Activated naive CD8-positive, alpha-beta T cell (primary cell): ENCODE data around the gene PTPN1.

ENCODE experiments used
- H3K27ac Mint-ChIP-seq: one replicate; pipeline ENCODE4 v1.8.0; 2021; ENCODE audit warnings: mixed read lengths
- H3K27me3 Mint-ChIP-seq: one replicate; pipeline ENCODE4 v1.8.0; 2021; ENCODE audit warnings: mixed read lengths
- H3K36me3 Mint-ChIP-seq: one replicate; pipeline ENCODE4 v1.8.0; 2021; ENCODE audit warnings: mixed read lengths
- H3K4me1 Mint-ChIP-seq: one replicate; pipeline ENCODE4 v1.8.0; 2021; ENCODE audit warnings: low read depth, mixed read lengths
- H3K4me3 Mint-ChIP-seq: one replicate; pipeline ENCODE4 v1.8.0; 2021; ENCODE audit warnings: mild to moderate bottlenecking, mixed read lengths
- H3K9me3 Mint-ChIP-seq: one replicate; pipeline ENCODE4 v1.8.0; 2021; ENCODE audit warnings: low read depth, mixed read lengths

PTPN1 gene

GRCh38 chr20:50545126-50545525, 34.9 kb downstream of the PTPN1 start:
- peaks cover 4% of the 10 kb centered on the region for H3K36me3 Mint-ChIP-seq

GRCh38 chr20:50546729-50547314, 36.6 kb downstream of the PTPN1 start:
- H3K4me1 Mint-ChIP-seq: peaks cover 59% of the 10 kb centered on the region

More at GRCh38 chr20:50545126-50545525, 34.9 kb downstream of the PTPN1 start:
- Mint-ChIP-seq H3K4me3 (no peak overlapping the region), H3K27me3 (no peaks in the 10 kb centered on the region), H3K27ac (peak overlapping the region; percentile 87), H3K4me1 (peaks cover 71% of the 10 kb centered on the region), H3K9me3 (no peaks in the 10 kb centered on the region)

DNA sequence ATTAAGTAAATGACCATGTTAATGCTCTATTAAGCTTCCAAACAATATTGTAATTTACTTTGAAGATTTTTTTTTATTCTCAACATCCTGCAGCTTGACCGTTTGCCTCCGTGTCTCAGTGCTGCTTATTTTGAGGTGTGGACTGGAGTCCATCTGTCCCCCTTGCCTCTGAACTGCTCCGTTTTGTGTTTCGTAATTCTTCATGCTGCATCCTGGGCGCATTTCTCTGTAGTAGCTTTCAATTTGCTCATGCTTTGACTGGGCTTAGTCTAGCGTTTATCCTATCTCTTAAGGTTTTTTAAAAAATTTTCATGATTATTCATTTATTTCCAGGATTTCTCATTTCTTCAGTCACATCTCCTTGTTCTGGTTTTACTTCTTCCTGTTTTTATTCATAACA, 37.8 kb downstream of the PTPN1 start:
- Mint-ChIP-seq H3K27me3 (no peaks in the 10 kb centered on the region), H3K4me3 (no peak overlapping the region), H3K36me3 (peaks cover 4% of the 10 kb centered on the region), H3K27ac (peak overlapping the region; percentile 30), H3K9me3 (no peaks in the 10 kb centered on the region), H3K4me1 (peaks cover 48% of the 10 kb centered on the region)

More at GRCh38 chr20:50546729-50547314, 36.6 kb downstream of the PTPN1 start:
- peak overlapping the region; percentile 87 for H3K27ac Mint-ChIP-seq
- H3K4me3 Mint-ChIP-seq: peak overlapping the region; percentile 54
- H3K27me3 Mint-ChIP-seq: no peaks in the 10 kb centered on the region
- peaks cover 4% of the 10 kb centered on the region for H3K36me3 Mint-ChIP-seq
- no peaks in the 10 kb centered on the region for H3K9me3 Mint-ChIP-seq

DNA sequence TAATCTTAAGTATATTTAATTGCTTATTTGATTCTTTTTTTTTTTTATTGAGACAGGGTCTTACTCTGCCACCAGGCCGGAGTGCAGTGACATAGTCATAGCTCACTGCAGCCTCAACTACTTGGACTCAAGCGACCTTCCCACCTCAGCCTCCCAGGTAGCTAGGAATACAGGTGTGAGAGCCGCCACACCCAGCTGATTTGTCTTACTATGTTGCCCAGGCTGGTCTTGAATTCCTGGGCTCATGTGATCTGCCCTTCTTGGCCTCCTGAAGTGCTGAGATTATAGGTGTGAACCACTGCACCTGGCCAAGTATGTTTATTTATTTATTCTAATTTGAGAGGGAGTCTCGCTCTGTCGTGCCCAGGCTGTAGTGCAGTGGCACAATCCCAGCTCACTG, 38.2 kb downstream of the PTPN1 start:
- Mint-ChIP-seq H3K9me3 (no peaks in the 10 kb centered on the region), H3K36me3 (peaks cover 4% of the 10 kb centered on the region), H3K27ac (no peak overlapping the region), H3K4me1 (peaks cover 44% of the 10 kb centered on the region), H3K4me3 (no peak overlapping the region), H3K27me3 (no peaks in the 10 kb centered on the region)

GRCh38 chr20:50550531-50550930, 40.3 kb downstream of the PTPN1 start:
- Mint-ChIP-seq H3K27me3 (no peaks in the 10 kb centered on the region), H3K4me1 (peaks cover 34% of the 10 kb centered on the region), H3K27ac (peak overlapping the region; percentile 12), H3K9me3 (no peaks in the 10 kb centered on the region), H3K36me3 (peaks cover 2% of the 10 kb centered on the region), H3K4me3 (no peak overlapping the region)

GRCh38 chr20:50551288-50551687, 41.1 kb downstream of the PTPN1 start:
- H3K36me3 Mint-ChIP-seq: peaks cover under 1% of the 10 kb centered on the region
- H3K27ac Mint-ChIP-seq: no peak overlapping the region
- H3K4me1 Mint-ChIP-seq: peaks cover 32% of the 10 kb centered on the region
- H3K4me3 Mint-ChIP-seq: no peak overlapping the region
- no peaks in the 10 kb centered on the region for H3K9me3 Mint-ChIP-seq
- no peaks in the 10 kb centered on the region for H3K27me3 Mint-ChIP-seq

DNA sequence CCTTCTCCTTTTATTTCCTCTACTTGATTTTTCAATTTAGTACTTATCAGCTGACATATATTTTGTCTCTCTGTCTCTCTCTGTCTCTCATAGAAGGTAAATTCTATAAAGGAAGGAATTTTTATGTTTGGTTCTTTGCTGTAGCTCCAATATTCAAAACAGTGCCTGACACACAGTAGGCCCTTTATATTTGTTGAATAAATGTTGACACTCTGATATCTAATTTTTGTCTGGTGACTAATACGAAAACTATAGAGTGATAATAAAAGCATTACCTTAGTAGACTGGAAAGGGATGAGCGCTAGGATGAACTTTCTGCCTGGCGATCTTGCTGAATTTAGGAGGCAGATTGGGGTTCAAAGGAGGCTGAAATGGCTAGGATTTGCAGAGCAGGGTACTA, 42.8 kb downstream of the PTPN1 start:
- H3K9me3 Mint-ChIP-seq: no peaks in the 10 kb centered on the region
- H3K27me3 Mint-ChIP-seq: no peaks in the 10 kb centered on the region
- H3K27ac Mint-ChIP-seq: no peak overlapping the region
- no peaks in the 10 kb centered on the region for H3K36me3 Mint-ChIP-seq
- peaks cover 27% of the 10 kb centered on the region for H3K4me1 Mint-ChIP-seq
- H3K4me3 Mint-ChIP-seq: no peak overlapping the region

GRCh38 chr20:50554694-50555579, 44.8 kb downstream of the PTPN1 start:
- Mint-ChIP-seq H3K4me3 (no peak overlapping the region), H3K27me3 (no peaks in the 10 kb centered on the region), H3K4me1 (peaks cover 31% of the 10 kb centered on the region), H3K36me3 (no peaks in the 10 kb centered on the region), H3K9me3 (no peaks in the 10 kb centered on the region), H3K27ac (no peak overlapping the region)

DNA sequence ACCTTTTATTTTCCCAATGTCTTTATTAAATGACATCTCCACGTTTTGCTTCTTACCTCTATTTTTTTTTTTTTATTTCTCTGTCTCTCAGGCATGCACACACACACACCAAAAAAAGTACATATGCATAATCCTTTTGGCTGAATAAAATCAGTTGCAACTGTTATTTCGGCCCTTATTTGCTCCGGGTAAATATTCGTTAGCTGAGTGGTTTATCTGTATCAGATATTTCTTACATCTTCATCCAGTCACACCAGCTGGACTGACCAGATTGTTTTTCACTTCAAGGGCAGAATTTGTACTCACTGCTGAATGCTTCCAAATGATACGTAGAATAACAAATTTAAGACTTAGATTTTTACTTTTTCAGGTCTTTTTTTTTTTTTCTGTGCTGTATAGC, 45.5 kb downstream of the PTPN1 start:
- H3K4me3 Mint-ChIP-seq: no peak overlapping the region
- peak overlapping the region; percentile 67 for H3K27ac Mint-ChIP-seq
- no peaks in the 10 kb centered on the region for H3K36me3 Mint-ChIP-seq
- no peaks in the 10 kb centered on the region for H3K27me3 Mint-ChIP-seq
- H3K4me1 Mint-ChIP-seq: peaks cover 24% of the 10 kb centered on the region
- no peaks in the 10 kb centered on the region for H3K9me3 Mint-ChIP-seq

DNA sequence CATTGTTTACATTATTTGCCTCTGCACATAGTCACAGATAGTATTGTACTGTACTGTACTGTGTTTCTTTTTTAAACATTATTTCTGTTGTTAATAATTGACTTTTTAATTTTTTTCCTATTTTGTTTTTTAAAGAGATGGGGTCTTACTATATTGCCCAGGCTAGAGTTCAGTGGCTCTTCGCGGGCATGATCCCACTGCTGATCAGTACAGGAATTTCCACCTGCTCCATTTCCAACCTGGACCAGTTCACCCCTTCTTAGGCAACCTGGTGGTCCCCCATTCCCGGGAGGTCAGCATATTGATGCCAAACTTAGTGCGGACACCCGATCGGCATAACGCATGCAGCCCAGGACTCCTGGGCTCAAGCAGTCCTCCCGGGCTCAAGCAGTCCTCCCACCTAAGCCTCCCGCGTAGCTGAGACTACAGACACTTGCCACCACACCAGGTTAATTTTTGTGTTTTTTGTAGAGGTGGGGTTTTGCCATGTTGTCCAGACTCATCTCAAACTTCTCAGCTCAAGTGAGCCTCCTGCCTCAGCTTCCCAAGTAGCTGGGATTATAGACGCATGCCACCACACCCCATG, 47.5 kb downstream of the PTPN1 start:
- Mint-ChIP-seq H3K27me3 (no peaks in the 10 kb centered on the region), H3K27ac (peak overlapping the region; percentile 59), H3K9me3 (no peaks in the 10 kb centered on the region), H3K4me1 (peaks cover 41% of the 10 kb centered on the region), H3K4me3 (no peak overlapping the region), H3K36me3 (peaks cover 4% of the 10 kb centered on the region)

GRCh38 chr20:50558483-50558925, 48.3 kb downstream of the PTPN1 start:
- no peaks in the 10 kb centered on the region for H3K9me3 Mint-ChIP-seq
- H3K4me3 Mint-ChIP-seq: no peak overlapping the region
- H3K4me1 Mint-ChIP-seq: peaks cover 48% of the 10 kb centered on the region
- peak overlapping the region; percentile 67 for H3K27ac Mint-ChIP-seq
- peaks cover 7% of the 10 kb centered on the region for H3K36me3 Mint-ChIP-seq
- no peaks in the 10 kb centered on the region for H3K27me3 Mint-ChIP-seq

- H3K4me3 Mint-ChIP-seq: no peak overlapping the region
- H3K4me1 Mint-ChIP-seq: peaks cover 52% of the 10 kb centered on the region
- H3K9me3 Mint-ChIP-seq: no peaks in the 10 kb centered on the region
- H3K27me3 Mint-ChIP-seq: no peaks in the 10 kb centered on the region
- peaks cover 7% of the 10 kb centered on the region for H3K36me3 Mint-ChIP-seq
- H3K27ac Mint-ChIP-seq: peak overlapping the region; percentile 85
Measured at GRCh38 chr20:50559149-50559548, 49.0 kb downstream of the PTPN1 start.

- Mint-ChIP-seq H3K9me3 (no peaks in the 10 kb centered on the region), H3K27me3 (no peaks in the 10 kb centered on the region), H3K4me3 (peak overlapping the region; percentile 12), H3K27ac (peak overlapping the region; percentile 85), H3K36me3 (peaks cover 7% of the 10 kb centered on the region), H3K4me1 (peaks cover 59% of the 10 kb centered on the region)
Measured at GRCh38 chr20:50559856-50560638, 49.9 kb downstream of the PTPN1 start.

DNA sequence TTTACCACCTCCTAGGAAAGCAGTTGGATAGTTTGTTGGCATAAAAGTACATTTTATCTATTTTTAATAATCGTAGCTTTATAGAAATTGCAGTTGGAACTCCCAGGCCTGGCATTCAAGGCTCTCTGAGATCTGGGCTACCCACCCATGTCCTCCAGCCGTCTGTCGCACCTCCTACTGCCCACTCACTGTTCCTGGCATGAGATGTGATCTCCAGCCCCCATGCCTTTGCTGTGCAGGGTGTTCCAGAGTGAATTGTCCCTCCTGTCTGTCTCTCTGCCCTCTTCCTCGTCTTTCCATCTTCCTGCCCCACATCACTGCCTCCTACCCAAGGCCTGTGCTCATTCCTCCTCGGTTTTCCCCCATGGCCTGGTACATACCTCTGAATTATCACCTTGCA, 50.7 kb downstream of the PTPN1 start:
- H3K36me3 Mint-ChIP-seq: peaks cover 7% of the 10 kb centered on the region
- H3K27ac Mint-ChIP-seq: peak overlapping the region; percentile 98
- peaks cover 57% of the 10 kb centered on the region for H3K4me1 Mint-ChIP-seq

More for the DNA sequence above, 50.7 kb downstream of the PTPN1 start:
- H3K27me3 Mint-ChIP-seq: no peaks in the 10 kb centered on the region
- H3K9me3 Mint-ChIP-seq: no peaks in the 10 kb centered on the region
- peak overlapping the region; percentile 79 for H3K4me3 Mint-ChIP-seq
